Vagina (tissue), 2 donors: ENCODE measurements around the gene GLI3. TPM values are rescaled to one million over a fixed set of nuclear protein-coding genes. Genes with fewer than 3 reads are reported as not detected.

ENCODE experiments used
- DNase-seq, 2 donors: peaks; one replicate each; pipeline ENCODE4 v3.0.0-alpha.2; 2017; ENCODE audit errors: extremely low spot score in 2 of 2
- H3K27ac ChIP-seq: fragments of 200-600 bp; sonication (generic); one replicate; pipeline ENCODE4 v1.5.1; 2019
- H3K27me3 ChIP-seq: fragments of 200-600 bp; sonication (generic); one replicate; pipeline ENCODE4 v1.5.1; 2019
- H3K36me3 ChIP-seq, 2 donors: fragments of 200-600 bp; sonication (generic); one replicate each; pipeline ENCODE4 v1.5.1; 2017 to 2019
- H3K4me1 ChIP-seq: fragments of 200-600 bp; sonication (generic); one replicate; pipeline ENCODE4 v1.5.1; 2019
- H3K4me3 ChIP-seq, 2 donors: fragments of 200-600 bp; sonication (generic); 1 replicate in 1 of 2; 2 replicates in 1 of 2; pipeline ENCODE4 v1.5.1; 2016 to 2019
- H3K9me3 ChIP-seq: fragments of 200-600 bp; sonication (generic); one replicate; pipeline ENCODE4 v1.5.1; 2019
- POLR2A ChIP-seq, 2 donors: fragments of 450-650 bp; IDR thresholded peaks; one replicate each; pipeline ENCODE4 v1.6.1; 2017; ENCODE audit warnings: antibody characterized with exemption in 2 of 2, mild to moderate bottlenecking in 2 of 2, moderate library complexity in 2 of 2
- POLR2AphosphoS5 ChIP-seq, 2 donors: sonication (generic); formaldehyde crosslinking; IDR thresholded peaks; one replicate each; pipeline ENCODE4 v1.9.0; 2017; ENCODE audit warnings: antibody characterized with exemption in 2 of 2, mild to moderate bottlenecking in 2 of 2, low read depth in 1 of 2; ENCODE audit not compliant: insufficient read depth in 1 of 2
- intact Hi-C: fragments of 100-400 bp; cut with DNase I; formaldehyde crosslinking; loops from one replicate; pipeline ENCODE4 v1.15.1; 2023
- total RNA-seq: library from RNA; depleted of rRNA; stranded (reverse); fragments of >200 nt; gene quantifications from one replicate; pipeline ENCODE4 v1.2.3, GENCODE V29; 2016
- TF ChIP-seq, protein P1 (sequence below), 3 experiments: fragments of 450-650 bp in 2 of 3; fragments of 200-600 bp in 1 of 3; sonication (generic) in 1 of 3; IDR thresholded peaks; one replicate each; pipeline ENCODE4 v1.5.1; 2017 to 2019; ENCODE audit warnings: antibody characterized with exemption in 3 of 3, mild to moderate bottlenecking in 2 of 3, moderate library complexity in 2 of 3

The GLI3 gene
- total RNA-seq, 1 donor from 2014 or later = 24.6 TPM

DNA sequence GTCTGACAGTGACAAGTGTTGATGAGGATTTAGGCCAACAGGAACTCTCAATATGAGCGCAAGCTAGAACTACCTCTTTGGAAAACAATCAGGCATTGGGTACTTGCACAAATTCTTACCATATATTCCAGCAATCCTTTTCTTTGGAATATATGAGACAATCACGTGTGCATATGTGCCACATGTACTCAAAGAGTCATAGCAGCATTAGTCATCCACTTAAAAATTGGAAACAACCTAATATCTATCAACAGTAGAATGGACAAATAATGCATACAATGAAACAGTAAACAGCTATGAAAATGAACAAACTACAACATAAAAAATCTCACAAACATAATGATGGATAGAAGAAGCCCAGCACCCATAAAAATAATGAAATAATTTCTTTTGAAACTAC, 179.7 kb downstream of the GLI3 start:
- no peak overlapping the region for H3K27ac ChIP-seq
- intact Hi-C loops = no loop called here

DNA sequence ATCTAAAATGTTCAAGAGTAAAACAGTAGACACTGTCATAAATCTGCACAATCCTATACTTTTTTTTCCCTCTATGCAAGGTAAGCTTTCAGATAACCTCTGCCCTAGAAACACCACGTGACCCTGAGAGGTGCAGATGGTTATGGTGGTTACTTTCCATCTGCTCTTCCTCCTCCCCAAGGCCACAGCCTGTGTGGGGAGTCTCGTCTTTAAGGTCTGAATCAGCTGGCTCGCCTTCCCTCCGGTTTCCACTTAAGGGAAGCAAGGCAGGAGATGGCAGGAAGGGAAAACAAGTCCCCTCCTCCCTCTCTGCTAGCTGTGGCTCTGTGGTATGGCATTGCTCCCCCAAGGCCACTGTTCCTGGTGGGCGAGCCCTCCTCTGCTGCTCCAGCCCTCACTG, 181.8 kb downstream of the GLI3 start:
- DNase-seq = no peak
- no peaks in the 10 kb centered on the region for H3K27me3 ChIP-seq
- TF ChIP-seq POLR2AphosphoS5 (IDR thresholded peaks at IDR 0.05; ENCODE audit: insufficient read depth in 1 of 2, low read depth in 1 of 2) = no peak
- no peak for TF ChIP-seq POLR2A (IDR thresholded peaks at IDR 0.05)
- TF ChIP-seq, protein P1, sequence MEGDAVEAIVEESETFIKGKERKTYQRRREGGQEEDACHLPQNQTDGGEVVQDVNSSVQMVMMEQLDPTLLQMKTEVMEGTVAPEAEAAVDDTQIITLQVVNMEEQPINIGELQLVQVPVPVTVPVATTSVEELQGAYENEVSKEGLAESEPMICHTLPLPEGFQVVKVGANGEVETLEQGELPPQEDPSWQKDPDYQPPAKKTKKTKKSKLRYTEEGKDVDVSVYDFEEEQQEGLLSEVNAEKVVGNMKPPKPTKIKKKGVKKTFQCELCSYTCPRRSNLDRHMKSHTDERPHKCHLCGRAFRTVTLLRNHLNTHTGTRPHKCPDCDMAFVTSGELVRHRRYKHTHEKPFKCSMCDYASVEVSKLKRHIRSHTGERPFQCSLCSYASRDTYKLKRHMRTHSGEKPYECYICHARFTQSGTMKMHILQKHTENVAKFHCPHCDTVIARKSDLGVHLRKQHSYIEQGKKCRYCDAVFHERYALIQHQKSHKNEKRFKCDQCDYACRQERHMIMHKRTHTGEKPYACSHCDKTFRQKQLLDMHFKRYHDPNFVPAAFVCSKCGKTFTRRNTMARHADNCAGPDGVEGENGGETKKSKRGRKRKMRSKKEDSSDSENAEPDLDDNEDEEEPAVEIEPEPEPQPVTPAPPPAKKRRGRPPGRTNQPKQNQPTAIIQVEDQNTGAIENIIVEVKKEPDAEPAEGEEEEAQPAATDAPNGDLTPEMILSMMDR (IDR thresholded peaks at IDR 0.05) = no peak
- no peaks in the 10 kb centered on the region for H3K9me3 ChIP-seq
- H3K27ac ChIP-seq = no peak overlapping the region
- no peaks in the 10 kb centered on the region for H3K4me1 ChIP-seq
- intact Hi-C loops = no loop called here
- H3K4me3 ChIP-seq = no peak overlapping the region
- H3K36me3 ChIP-seq = no peaks in the 10 kb centered on the region

More for the DNA sequence above, 179.7 kb downstream of the GLI3 start:
- no peaks in the 10 kb centered on the region for H3K9me3 ChIP-seq
- no peak overlapping the region for H3K4me3 ChIP-seq
- DNase-seq = no peak
- no peaks in the 10 kb centered on the region for H3K36me3 ChIP-seq
- no peaks in the 10 kb centered on the region for H3K27me3 ChIP-seq
- TF ChIP-seq POLR2A (IDR thresholded peaks at IDR 0.05) = no peak
- H3K4me1 ChIP-seq = no peaks in the 10 kb centered on the region

DNA sequence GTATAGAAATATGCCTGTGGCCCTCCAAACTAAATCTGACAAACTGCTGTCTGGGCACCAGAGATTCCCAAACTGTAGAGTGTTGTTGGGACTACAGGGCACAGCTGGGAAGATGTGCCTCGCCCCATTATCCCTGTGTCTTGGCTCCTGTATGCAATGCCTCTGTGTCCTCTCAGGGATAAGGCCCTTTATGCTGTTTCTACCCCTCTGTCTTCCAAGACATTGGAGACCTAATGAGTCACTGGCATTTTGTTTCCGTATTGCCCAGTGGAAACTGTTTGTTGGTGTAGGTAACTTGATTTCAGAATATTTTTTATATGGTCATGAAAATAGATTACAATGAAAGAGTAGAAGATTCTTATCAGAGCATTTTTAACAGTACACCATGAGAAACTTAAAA, 183.2 kb downstream of the GLI3 start:
- TF ChIP-seq, protein P1 (IDR thresholded peaks at IDR 0.05) = no peak
- no peak for TF ChIP-seq POLR2A (IDR thresholded peaks at IDR 0.05)
- TF ChIP-seq POLR2AphosphoS5 (IDR thresholded peaks at IDR 0.05; ENCODE audit: insufficient read depth in 1 of 2, low read depth in 1 of 2) = no peak
- intact Hi-C loops = no loop called here
- Histone ChIP-seq H3K27me3 (no peaks in the 10 kb centered on the region), H3K4me1 (no peaks in the 10 kb centered on the region), H3K9me3 (no peaks in the 10 kb centered on the region), H3K4me3 (no peak overlapping the region), H3K27ac (no peak overlapping the region), H3K36me3 (no peaks in the 10 kb centered on the region)
- DNase-seq = no peak

DNA sequence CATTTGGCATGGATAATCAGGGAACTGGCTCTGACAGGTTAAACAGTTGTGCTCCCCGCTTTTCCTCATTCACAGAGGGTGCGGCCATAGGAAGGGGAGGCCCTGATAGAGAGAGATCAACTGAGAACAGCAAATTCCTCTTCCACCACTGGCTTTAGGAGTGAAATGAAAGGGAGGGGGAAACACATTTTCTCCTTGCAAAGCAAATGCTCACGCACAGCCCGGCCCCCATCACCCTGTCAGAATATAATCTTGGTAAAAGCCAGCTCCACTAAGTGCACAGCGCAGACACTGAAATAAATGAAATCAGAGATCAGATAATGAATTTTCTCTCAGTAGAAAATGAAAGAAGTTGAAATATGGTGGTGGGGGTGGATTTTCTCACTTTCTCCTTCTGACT, 187.2 kb downstream of the GLI3 start:
- peaks cover 0 to 19% of the 10 kb centered on the region in 2 donors for H3K36me3 ChIP-seq
- H3K27me3 ChIP-seq = no peaks in the 10 kb centered on the region
- TF ChIP-seq, protein P1 (IDR thresholded peaks at IDR 0.05) = no peak
- no peak for TF ChIP-seq POLR2AphosphoS5 (IDR thresholded peaks at IDR 0.05; ENCODE audit: insufficient read depth in 1 of 2, low read depth in 1 of 2)
- no peak for TF ChIP-seq POLR2A (IDR thresholded peaks at IDR 0.05)
- H3K4me1 ChIP-seq = no peaks in the 10 kb centered on the region
- DNase-seq = no peak
- H3K27ac ChIP-seq = no peak overlapping the region
- no peak overlapping the region for H3K4me3 ChIP-seq
- no peaks in the 10 kb centered on the region for H3K9me3 ChIP-seq
- intact Hi-C loops = no loop called here

DNA sequence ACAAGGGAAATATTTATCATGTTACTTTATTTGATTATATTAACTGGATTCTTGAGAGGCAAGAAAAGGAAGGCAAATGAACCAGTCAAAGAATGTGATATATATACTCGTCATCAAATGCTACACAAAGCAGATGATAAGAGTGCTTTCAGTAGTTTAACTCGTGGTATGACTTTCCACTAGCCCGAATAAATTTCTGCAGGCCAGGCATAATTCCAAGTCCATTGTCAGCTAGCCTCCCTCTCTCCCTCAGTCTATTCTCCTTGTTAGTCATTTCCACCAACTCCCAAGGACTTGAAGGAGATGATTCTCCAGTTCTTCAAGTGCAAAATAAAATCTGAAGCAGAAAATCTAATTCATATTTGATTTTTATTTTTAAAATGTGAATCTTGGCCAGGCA, 190.5 kb downstream of the GLI3 start:
- no peak overlapping the region for H3K27ac ChIP-seq
- TF ChIP-seq POLR2A (IDR thresholded peaks at IDR 0.05) (no peak), POLR2AphosphoS5 (IDR thresholded peaks at IDR 0.05; ENCODE audit: insufficient read depth in 1 of 2, low read depth in 1 of 2) (no peak)
- TF ChIP-seq, protein P1 (IDR thresholded peaks at IDR 0.05) = no peak
- H3K36me3 ChIP-seq = peaks cover 0 to 25% of the 10 kb centered on the region in 2 donors
- no peaks in the 10 kb centered on the region for H3K27me3 ChIP-seq
- no peak for DNase-seq
- H3K9me3 ChIP-seq = no peaks in the 10 kb centered on the region
- H3K4me3 ChIP-seq = no peak overlapping the region
- intact Hi-C loops = no loop called here
- H3K4me1 ChIP-seq = no peaks in the 10 kb centered on the region

DNA sequence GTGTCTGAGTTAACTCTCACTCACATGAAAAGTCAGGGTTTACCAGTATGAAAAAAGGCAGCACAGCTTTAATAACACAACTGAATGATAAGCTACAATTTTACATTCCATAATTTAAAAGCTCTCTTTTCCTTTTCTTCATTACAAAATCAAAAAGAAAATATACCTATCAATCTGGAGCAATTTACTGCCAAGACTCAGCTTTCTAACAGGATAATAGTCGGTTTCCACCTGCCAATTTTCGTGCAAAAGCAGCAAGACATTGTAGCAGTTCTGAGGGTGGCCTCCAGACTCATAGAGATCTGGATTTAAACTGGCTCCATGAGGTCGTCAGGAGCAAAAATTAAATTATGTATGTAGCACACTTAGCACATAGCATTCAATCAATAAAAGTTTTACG, 191.0 kb downstream of the GLI3 start:
- H3K9me3 ChIP-seq = no peaks in the 10 kb centered on the region
- H3K36me3 ChIP-seq = peaks cover 0 to 25% of the 10 kb centered on the region in 2 donors
- H3K27me3 ChIP-seq = no peaks in the 10 kb centered on the region
- DNase-seq = no peak
- no peak overlapping the region for H3K4me3 ChIP-seq
- no peak overlapping the region for H3K27ac ChIP-seq
- TF ChIP-seq, protein P1 (IDR thresholded peaks at IDR 0.05) = no peak
- TF ChIP-seq POLR2A (IDR thresholded peaks at IDR 0.05) = no peak
- no peak for TF ChIP-seq POLR2AphosphoS5 (IDR thresholded peaks at IDR 0.05; ENCODE audit: insufficient read depth in 1 of 2, low read depth in 1 of 2)
- intact Hi-C loops = no loop called here
- H3K4me1 ChIP-seq = no peaks in the 10 kb centered on the region
